Endodermal cell (in vitro differentiated cells): Measurements from ENCODE around the gene NKPD1. TPM values are rescaled to one million over a fixed set of nuclear protein-coding genes. Genes with fewer than 3 reads are reported as not detected.

Source experiments
- DNase-seq: peaks from one replicate; pipeline ENCODE4 v3.0.0-alpha.2; 2017
- H3K27ac ChIP-seq: 2 replicates; pipeline ENCODE4 v1.5.1; 2013; ENCODE audit warnings: mild to moderate bottlenecking, low read depth, low read length, moderate library complexity
- H3K27me3 ChIP-seq: 2 replicates; pipeline ENCODE4 v1.6.1; 2013; ENCODE audit warnings: mild to moderate bottlenecking, low read length, moderate library complexity; ENCODE audit not compliant: insufficient read depth, control insufficient read depth, poor library complexity, severe bottlenecking
- H3K36me3 ChIP-seq: 2 replicates; pipeline ENCODE4 v1.7.0; 2013; ENCODE audit warnings: mild to moderate bottlenecking, low read length, moderate library complexity; ENCODE audit not compliant: control insufficient read depth, insufficient read depth
- H3K4me1 ChIP-seq: one replicate; pipeline ENCODE4 v1.7.0; 2013; ENCODE audit warnings: low read length; ENCODE audit not compliant: control insufficient read depth, insufficient read depth
- H3K4me3 ChIP-seq: 2 replicates; pipeline ENCODE4 v1.5.1; 2013; ENCODE audit warnings: mild to moderate bottlenecking, low read length, moderate library complexity
- H3K9ac ChIP-seq: 2 replicates; pipeline ENCODE4 v1.6.1; 2013; ENCODE audit warnings: mild to moderate bottlenecking, low read length, moderate library complexity; ENCODE audit not compliant: poor library complexity, severe bottlenecking; ENCODE audit errors: extremely low read depth
- H3K9me3 ChIP-seq: 2 replicates; pipeline ENCODE4 v1.6.1; 2013; ENCODE audit warnings: mild to moderate bottlenecking, low read length, moderate library complexity; ENCODE audit not compliant: control insufficient read depth
- H3K27ac Mint-ChIP-seq: 2 replicates; pipeline ENCODE4 v1.8.0; 2020; ENCODE audit warnings: mixed read lengths
- H3K27me3 Mint-ChIP-seq: 2 replicates; pipeline ENCODE4 v1.8.0; 2021; ENCODE audit warnings: mild to moderate bottlenecking, mixed read lengths; ENCODE audit not compliant: insufficient read depth
- H3K36me3 Mint-ChIP-seq: 2 replicates; pipeline ENCODE4 v1.8.0; 2020; ENCODE audit warnings: low read depth, mixed read lengths
- H3K4me1 Mint-ChIP-seq: 2 replicates; pipeline ENCODE4 v1.8.0; 2020; ENCODE audit warnings: mixed read lengths
- H3K4me3 Mint-ChIP-seq: 2 replicates; pipeline ENCODE4 v1.8.0; 2020; ENCODE audit warnings: mild to moderate bottlenecking, moderate library complexity, mixed read lengths
- H3K9me3 Mint-ChIP-seq: 2 replicates; pipeline ENCODE4 v1.8.0; 2020; ENCODE audit warnings: mild to moderate bottlenecking, mixed read lengths
- CTCF ChIP-seq: fragments of 200-600 bp; sonication (generic); conservative IDR thresholded peaks from 2 replicates; pipeline ENCODE4 v1.5.0; 2021; ENCODE audit warnings: antibody characterized with exemption, mild to moderate bottlenecking
- WGBS, 2 experiments: methylation state at CpG; one replicate each; pipeline versions ENCODE4 v1.1.5 to v1.1.7; 2013; ENCODE audit warnings: missing lambda C conversion rate in 2 of 2, mixed read lengths in 1 of 2; ENCODE audit not compliant: insufficient coverage in 1 of 2, insufficient read length in 1 of 2; 5-methylcytosine and 5-hydroxymethylcytosine counted together
- total RNA-seq, 2 donors: library from RNA; stranded (reverse); fragmentation: NEBNext Ultra II Directional in 1 of 2; extraction: Animal tissue kit (Norgen Biotek cat#: 25700) in 1 of 2; gene quantifications; 2 replicates in 1 of 2; 3 replicates in 1 of 2; pipeline ENCODE4 v1.2.1, GENCODE V29; 2021

Gene NKPD1
- total RNA-seq, 2 donors from 2014 or later = 0.15 to 0.22 TPM

- H3K36me3 ChIP-seq = peaks cover 8% of the 10 kb centered on the region
- H3K4me1 Mint-ChIP-seq = peaks cover 2% of the 10 kb centered on the region
- H3K9ac ChIP-seq = peak within 1 kb of the TSS; percentile 73
- peaks cover 4% of the 10 kb centered on the region for H3K36me3 Mint-ChIP-seq
- peak within 1 kb of the TSS; percentile 95 for H3K27ac Mint-ChIP-seq
- peaks cover 2% of the 10 kb centered on the region for H3K27me3 Mint-ChIP-seq
- H3K9me3 ChIP-seq = no peaks in the 10 kb centered on the region
- H3K9me3 Mint-ChIP-seq = no peaks in the 10 kb centered on the region
- no peaks in the 10 kb centered on the region for H3K4me1 ChIP-seq
- TF ChIP-seq CTCF = peak; percentile 74
- WGBS, 2 experiments = 0% methylated on average over 43 to 51 of the region's 51 CpGs
- H3K27me3 ChIP-seq = no peaks in the 10 kb centered on the region
- peak within 1 kb of the TSS; percentile 87 for H3K4me3 Mint-ChIP-seq
- H3K27ac ChIP-seq = peak within 1 kb of the TSS; percentile 66
- H3K4me3 ChIP-seq = peak within 1 kb of the TSS; percentile 96
- DNase-seq = peak; percentile 100
Observed at GRCh38 chr19:45178262-45179071, 17.7 kb upstream of the NKPD1 start, which contains the start of gene BLOC1S3. Gene BLOC1S3, plus strand, starts transcription at chr19:45178784. Its CDS starts 513 bp downstream, at chr19:45179297.

- TF ChIP-seq CTCF = no peak
- DNase-seq = no peak
- Mint-ChIP-seq H3K4me3 (peak within 1 kb of the TSS; percentile 87), H3K27me3 (peaks cover 1% of the 10 kb centered on the region), H3K36me3 (peaks cover 4% of the 10 kb centered on the region), H3K9me3 (no peaks in the 10 kb centered on the region), H3K4me1 (peaks cover 2% of the 10 kb centered on the region), H3K27ac (peak within 1 kb of the TSS; percentile 95)
- peaks cover 8% of the 10 kb centered on the region for H3K36me3 ChIP-seq
- WGBS, 2 experiments = 0 to 1% methylated on average over 17 to 36 of the region's 36 CpGs
- H3K4me1 ChIP-seq = no peaks in the 10 kb centered on the region
- H3K9ac ChIP-seq = peak within 1 kb of the TSS; percentile 73
- no peaks in the 10 kb centered on the region for H3K27me3 ChIP-seq
- no peaks in the 10 kb centered on the region for H3K9me3 ChIP-seq
- peak within 1 kb of the TSS; percentile 66 for H3K27ac ChIP-seq
- H3K4me3 ChIP-seq = peak within 1 kb of the TSS; percentile 96
Observed at GRCh38 chr19:45177817-45178261, 17.1 kb upstream of the NKPD1 start, which contains the start of gene TRAPPC6A. Gene TRAPPC6A, minus strand, starts transcription at chr19:45178237. Its CDS starts 19 bp downstream, at chr19:45178218.

GRCh38 chr19:45175515-45176345 lies 14.9 kb upstream of the NKPD1 start:
- Histone ChIP-seq H3K4me1 (peaks cover 5% of the 10 kb centered on the region), H3K27ac (no peak overlapping the region), H3K9ac (no peak overlapping the region), H3K36me3 (no peaks in the 10 kb centered on the region), H3K9me3 (no peaks in the 10 kb centered on the region), H3K4me3 (no peak overlapping the region), H3K27me3 (no peaks in the 10 kb centered on the region)
- Mint-ChIP-seq H3K27ac (no peak overlapping the region), H3K4me3 (no peak overlapping the region), H3K27me3 (no peaks in the 10 kb centered on the region), H3K36me3 (no peaks in the 10 kb centered on the region), H3K9me3 (no peaks in the 10 kb centered on the region), H3K4me1 (peaks cover 9% of the 10 kb centered on the region)
- DNase-seq = no peak
- WGBS, 2 experiments = 86 to 94% methylated on average over 7 to 10 of the region's 10 CpGs
- no peak for TF ChIP-seq CTCF
